HG02571 (cell line): ENCODE measurements around the gene ZIK1.

Source experiments
- ATAC-seq: cut with Tn5 transposase; IDR thresholded peaks from one replicate; pipeline ENCODE4 v1.9.1; 2021; ENCODE audit warnings: mild to moderate bottlenecking, moderate library complexity; ENCODE audit not compliant: unreplicated experiment

The ZIK1 gene

DNA sequence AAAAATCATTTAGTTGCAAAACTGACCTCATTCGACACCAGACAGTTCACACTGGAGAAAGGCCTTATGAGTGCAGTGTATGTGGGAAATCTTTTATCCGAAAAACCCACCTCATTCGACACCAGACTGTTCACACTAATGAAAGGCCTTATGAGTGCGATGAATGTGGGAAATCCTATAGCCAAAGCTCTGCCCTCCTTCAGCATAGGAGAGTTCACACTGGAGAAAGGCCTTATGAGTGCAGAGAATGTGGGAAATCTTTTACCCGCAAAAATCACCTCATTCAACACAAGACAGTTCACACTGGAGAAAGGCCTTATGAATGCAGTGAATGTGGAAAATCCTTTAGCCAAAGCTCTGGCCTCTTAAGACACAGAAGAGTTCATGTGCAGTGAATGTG lies 23.0 kb downstream of the ZIK1 start:
- no peak for ATAC-seq

DNA sequence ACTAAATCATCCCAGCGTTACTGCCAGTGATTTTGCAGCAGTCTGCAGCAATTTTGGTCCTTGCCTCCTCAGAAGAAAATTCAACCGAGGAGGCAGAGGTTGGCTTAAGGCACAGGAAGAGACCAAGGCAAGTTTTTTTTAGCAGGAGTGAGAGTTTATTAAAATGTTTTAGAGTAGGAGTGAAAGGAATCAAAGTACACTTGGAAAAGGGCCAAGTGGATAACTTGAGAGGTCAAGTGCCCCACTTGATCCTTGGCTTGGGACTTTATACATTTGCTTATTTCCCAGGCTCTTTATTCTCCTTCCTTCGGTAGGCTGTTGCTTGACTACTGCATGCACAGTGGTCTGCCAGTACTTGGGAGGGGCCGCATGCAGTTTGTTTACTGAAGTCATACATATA lies 27.2 kb downstream of the ZIK1 start:
- ATAC-seq, result no peak

DNA sequence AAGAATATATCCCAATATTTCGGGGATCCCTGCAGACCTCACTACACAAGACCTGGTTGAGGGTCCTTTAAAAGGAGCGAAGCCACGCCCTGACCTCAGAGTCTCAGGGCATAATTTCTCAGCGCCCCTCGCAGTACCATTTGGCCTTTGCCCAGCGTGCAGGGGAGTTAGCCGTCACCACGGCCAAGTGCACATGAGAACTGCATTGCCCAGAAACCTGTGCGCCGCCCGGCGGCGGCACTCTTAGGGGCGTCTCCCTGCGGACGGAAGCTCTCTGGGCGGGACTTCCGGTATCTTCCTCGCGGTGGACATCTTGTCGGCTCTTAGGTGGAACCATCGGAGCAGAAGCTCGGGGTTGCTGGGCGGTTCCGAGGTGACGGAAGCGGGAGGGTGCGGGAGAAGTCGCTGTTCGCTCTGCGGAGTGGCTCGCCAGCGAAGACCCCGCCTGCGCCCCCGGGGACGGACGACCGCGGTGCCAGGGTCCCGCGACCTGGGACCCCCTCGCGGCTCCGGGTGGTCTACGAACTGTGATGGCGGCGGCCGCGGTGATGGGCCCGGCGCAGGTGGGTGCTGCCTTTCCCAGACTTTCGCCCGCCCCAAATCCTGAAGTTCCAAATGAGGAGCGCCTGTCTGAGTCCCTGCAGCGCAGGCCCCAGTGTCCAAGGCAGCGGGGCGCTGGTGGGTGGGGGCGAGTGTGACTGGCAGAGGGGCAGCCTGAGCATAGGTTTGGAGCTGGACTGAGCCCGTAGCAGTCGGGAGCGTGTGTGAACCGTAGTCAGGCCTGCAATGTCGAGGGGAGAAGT lies 30.2 kb downstream of the ZIK1 start, which contains the start of gene ZNF134:
Gene ZNF134, plus strand, starts transcription at position 302 of the 803 bp plus-strand sequence. CDS start 5,227 bp downstream, outside the sequence.
- peak; percentile 81 for ATAC-seq

DNA sequence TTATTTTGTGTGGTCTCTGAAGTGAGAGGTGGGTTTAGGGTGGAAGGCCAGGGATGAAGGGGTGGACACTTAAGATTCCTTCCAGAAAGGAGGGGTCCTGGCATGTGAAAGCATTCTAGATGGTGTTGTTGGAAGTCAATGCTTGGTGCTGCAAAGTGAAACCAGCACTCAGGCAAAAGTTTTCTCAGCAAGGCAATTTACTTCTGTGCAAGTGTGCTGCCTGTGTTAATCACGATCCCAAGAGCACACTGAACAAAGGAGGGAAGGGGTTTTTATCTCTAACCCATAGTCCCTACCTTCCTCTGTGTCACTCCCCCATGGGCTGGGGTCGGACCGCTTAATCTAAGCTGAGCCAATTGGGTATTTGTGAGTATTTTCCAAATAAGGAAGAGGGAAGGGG lies 31.4 kb downstream of the ZIK1 start:
- no peak for ATAC-seq

DNA sequence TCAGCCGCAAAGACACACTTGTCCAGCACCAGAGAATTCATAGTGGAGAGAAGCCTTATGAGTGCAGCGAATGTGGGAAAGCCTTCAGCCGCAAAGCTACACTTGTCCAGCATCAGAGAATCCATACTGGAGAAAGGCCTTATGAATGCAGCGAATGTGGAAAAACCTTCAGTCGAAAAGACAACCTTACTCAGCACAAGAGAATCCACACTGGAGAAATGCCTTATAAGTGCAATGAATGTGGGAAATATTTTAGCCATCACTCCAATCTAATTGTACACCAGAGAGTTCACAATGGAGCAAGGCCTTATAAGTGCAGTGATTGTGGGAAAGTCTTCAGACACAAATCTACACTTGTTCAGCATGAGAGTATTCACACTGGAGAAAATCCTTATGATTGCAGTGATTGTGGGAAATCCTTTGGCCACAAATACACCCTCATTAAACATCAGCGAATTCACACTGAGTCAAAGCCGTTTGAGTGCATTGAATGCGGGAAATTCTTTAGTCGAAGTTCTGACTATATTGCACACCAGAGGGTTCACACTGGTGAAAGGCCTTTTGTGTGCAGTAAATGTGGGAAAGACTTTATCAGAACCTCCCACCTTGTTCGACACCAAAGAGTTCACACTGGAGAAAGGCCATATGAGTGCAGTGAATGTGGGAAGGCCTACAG lies 36.9 kb downstream of the ZIK1 start:
- ATAC-seq, result no peak

DNA sequence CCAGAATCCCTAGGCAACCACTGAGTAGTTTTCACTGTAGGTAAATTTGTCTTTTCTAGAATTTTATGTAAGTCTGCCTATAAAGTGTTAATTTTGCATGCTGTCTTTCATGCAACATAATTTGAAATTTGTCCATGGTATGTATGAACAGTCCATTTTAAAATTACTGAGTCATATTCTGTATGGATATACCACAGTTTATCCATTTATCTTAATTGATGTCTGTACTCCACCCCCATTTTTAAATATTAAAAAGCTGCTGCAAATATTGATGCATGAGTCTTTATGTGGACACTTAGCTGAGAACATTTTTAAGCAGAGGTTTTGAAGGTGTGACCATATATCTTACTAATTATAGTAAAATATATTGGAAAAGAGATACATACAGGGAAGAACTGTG lies 39.1 kb downstream of the ZIK1 start:
- no peak for ATAC-seq

- ATAC-seq, result peak; percentile 97
Measured at GRCh38 chr19:57632987-57633831, 49.3 kb downstream of the ZIK1 start, which contains the start of gene ZNF211. TSS of gene ZNF211 (plus strand) at chr19:57633168. CDS start at chr19:57633347, 179 bp downstream.

DNA sequence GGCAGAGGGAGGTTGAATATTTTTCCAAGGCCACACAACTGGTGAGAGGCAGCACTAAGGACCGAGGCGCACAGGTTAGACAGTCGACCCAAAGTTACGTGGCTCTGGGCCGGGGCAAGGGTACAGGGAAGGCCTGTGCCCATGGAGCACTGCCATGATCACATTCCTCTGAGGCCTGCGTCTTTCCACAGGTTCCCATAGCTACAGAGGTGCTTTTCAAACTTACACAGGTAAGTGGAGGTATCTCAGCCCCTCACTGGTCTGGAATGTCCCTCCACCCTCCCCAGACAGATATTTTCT lies 49.8 kb downstream of the ZIK1 start:
- no peak for ATAC-seq

DNA sequence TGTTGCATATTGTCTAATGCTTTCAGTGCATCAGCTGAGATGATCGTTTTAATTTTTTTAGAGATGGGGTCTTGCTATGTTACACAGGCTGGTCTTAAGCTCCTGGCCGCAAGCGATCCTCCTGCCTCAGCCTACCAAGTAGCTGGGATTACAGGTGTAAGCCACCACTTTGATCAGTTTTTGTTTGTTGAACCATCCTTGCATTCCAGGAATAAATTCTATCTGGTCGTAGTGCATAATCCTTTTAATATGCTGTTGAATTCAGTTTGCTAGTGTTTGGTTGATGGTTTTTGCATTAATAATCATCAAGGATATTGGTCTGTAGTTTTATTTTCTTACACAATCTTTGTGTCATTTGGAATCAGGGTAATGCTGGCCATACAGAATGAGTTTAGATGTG lies 53.4 kb downstream of the ZIK1 start:
- ATAC-seq, result no peak

GRCh38 chr19:57641715-57642234 lies 57.8 kb downstream of the ZIK1 start:
- no peak for ATAC-seq

DNA sequence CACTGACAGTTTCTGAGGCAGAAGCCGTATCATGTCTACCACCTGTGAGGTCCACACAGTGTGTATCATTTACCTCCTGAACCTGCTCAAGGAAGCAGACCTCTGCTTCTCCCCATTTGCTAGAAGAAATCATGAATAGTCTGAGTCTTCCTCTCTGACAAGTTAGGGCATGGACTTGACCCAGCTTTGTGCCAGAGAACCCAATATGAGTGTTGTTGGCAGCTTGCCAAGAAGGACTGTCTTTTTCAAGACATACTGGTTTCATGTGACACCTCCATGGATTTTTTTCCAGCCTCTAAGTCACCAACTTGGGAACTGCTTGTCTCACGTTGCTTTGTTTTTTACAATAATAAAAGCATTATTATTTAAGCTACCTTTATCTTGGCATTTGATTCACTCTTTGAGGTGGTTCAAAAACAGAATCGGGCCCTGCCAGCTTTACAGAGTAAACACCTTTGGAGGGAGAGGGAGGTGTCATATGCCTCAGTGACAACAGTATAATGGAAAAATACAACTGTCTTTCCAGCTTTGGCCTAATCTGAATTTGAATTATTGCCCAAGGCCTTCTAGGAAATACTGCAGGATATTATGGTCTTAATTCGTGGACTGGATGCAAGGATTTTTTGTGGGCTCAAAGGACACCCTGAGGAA lies 58.6 kb downstream of the ZIK1 start:
- no peak for ATAC-seq
